CD4-positive, alpha-beta T cell treated with Interleukin-2 at 100 ng/mL for 4 hours (primary cell): ENCODE data around the gene NFYC.

Experiments used
- DNase-seq: peaks from one replicate; pipeline ENCODE4 v3.0.0-alpha.2; 2020; ENCODE audit warnings: low spot score

NFYC gene

GRCh38 chr1:40739455-40740008, 48.0 kb downstream of the NFYC start:
- no peak for DNase-seq

- DNase-seq = no peak
Measured at GRCh38 chr1:40740039-40740996, 48.8 kb downstream of the NFYC start.

GRCh38 chr1:40740997-40741736, 49.7 kb downstream of the NFYC start:
- no peak for DNase-seq

- DNase-seq = no peak
Measured at GRCh38 chr1:40742363-40743061, 51.0 kb downstream of the NFYC start.

- no peak for DNase-seq
Measured at GRCh38 chr1:40743452-40743851, 51.9 kb downstream of the NFYC start.

- DNase-seq = no peak
Measured at GRCh38 chr1:40743860-40744259, 52.4 kb downstream of the NFYC start.

DNA sequence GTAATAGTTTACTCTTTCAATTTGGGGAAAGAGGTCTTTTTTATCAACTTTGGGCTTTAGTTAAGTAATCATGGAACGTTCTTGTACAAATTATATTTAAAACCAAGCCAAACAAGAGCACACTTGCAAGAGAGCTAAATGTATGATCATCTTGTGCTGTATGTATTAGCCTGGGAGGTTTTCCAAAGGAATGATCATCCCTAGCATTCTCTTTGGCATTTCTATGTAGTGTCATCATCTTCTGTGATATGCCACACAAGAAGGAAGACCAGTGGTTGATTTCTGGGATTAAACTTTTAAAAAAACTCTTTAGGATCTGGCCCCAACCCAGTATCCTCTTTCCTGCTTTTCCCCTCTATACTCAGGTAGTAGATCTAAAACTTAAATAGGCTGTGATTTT, 53.7 kb downstream of the NFYC start:
- no peak for DNase-seq

- DNase-seq = no peak
Measured at GRCh38 chr1:40746344-40747090, 55.0 kb downstream of the NFYC start.

- DNase-seq = no peak
Measured at GRCh38 chr1:40748841-40749718, 57.6 kb downstream of the NFYC start.

DNA sequence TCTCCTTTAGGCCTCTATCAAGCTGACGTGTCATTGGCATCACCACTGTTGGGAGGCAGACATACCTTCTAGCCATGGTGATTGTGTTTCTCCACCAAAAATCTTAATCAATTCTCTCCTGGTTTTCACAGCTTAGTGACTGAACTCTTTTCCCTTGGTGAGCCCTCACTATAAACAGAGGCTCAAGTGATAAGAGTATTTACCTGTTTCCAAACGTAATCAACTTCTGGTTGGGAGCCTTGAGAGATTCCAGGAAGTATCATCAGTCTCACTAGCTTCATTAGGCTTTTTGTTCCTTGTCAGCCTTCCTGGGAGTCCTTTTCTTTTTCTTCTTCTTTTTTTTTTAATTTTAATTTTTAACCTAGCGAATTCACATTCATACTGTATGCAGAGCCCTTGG, 58.3 kb downstream of the NFYC start:
- DNase-seq = no peak

GRCh38 chr1:40750451-40750908, 59.0 kb downstream of the NFYC start:
- no peak for DNase-seq

DNA sequence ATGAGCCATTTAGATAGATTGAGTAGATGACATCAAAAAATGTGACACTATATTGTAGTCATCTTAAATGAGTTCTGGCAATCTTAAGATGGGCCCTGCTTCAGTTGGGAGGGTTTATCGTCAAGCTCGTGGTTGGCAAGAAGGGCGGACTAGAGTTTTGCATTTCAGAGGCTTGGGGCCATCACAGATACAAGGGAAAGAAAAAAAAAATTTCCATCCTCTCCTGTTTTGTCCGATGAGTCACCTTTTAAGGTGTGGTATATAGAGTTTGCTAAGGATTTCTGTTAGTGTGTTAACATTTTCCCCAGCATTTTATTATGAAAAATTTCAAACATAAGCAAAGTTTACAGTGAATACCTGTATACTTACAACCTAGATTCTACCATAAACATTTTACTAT, 60.3 kb downstream of the NFYC start:
- DNase-seq = no peak

DNA sequence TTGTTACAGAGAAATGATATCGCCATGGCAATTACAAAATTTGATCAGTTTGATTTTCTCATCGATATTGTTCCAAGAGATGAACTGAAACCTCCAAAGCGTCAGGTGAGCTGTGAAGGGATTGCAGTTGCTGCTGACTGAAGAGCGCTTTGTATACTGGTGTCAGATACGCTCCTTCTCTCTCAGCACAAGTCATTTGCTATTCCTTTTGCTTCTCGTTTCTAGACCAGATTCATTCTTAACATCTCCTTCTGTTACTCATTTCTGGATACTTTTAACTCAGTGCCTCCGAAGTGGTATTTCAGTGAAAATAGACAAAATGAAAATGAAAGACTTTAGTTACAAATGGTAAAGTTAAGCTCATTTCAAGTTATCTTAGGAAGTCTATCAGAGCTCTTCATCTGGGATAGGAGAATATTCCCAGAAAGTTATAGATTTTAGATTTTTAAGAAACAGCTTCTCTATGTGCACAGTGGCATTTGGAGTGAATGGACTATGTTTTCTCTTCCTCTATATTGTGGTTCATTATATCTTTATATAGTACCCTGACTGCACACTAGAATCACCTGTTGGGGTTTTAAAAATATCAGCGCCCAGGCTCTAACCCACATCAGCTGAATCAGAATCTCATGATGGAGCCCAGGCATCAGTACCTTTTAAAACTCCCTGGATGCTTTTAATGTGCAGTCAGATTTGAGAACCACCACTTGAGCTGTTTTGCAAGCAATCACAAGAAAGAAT, 61.8 kb downstream of the NFYC start:
- no peak for DNase-seq

DNA sequence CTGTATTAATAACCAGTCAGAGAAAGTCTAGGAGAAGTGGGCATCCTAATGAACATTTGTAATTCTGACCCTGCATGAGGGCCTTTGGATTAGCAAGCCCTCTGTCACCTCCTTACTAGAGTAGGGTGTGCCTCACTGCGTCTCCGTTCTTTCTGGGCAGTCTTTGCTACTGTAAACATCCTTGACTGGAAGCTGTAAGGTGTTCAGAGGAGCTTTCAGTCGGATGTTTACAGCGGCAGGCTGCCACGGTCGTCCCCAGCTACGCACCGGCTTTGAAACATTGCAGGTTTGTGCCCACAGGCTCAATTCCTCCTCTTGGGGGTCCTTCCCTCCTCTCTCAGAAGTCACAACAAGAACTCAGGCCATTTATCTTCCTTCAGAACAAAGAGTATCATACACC, 62.7 kb downstream of the NFYC start:
- no peak for DNase-seq

- DNase-seq = no peak
Measured at GRCh38 chr1:40755067-40755466, 63.6 kb downstream of the NFYC start.

- no peak for DNase-seq
Measured at GRCh38 chr1:40756523-40756922, 65.0 kb downstream of the NFYC start.

DNA sequence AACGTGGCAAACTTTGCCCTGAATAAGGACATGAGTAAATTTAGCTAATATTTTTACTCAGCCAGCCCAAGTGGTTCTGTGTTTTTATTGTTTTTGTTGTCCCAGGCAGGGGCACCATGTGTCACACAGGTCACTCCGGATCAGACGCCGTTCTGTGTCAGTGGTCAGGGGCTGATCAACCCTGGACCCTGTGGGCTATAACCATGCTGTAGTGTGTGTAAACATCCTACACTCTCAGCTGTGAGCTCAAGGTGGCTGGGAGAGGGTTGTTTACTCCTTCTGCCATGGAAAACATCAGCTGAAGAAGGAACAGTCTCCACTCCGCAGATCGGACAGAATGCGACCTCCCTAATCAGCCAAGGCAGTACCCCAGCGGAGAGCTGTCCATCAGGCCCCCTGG, 65.6 kb downstream of the NFYC start:
- DNase-seq = no peak

- no peak for DNase-seq
Measured at GRCh38 chr1:40758004-40758403, 66.5 kb downstream of the NFYC start.

DNA sequence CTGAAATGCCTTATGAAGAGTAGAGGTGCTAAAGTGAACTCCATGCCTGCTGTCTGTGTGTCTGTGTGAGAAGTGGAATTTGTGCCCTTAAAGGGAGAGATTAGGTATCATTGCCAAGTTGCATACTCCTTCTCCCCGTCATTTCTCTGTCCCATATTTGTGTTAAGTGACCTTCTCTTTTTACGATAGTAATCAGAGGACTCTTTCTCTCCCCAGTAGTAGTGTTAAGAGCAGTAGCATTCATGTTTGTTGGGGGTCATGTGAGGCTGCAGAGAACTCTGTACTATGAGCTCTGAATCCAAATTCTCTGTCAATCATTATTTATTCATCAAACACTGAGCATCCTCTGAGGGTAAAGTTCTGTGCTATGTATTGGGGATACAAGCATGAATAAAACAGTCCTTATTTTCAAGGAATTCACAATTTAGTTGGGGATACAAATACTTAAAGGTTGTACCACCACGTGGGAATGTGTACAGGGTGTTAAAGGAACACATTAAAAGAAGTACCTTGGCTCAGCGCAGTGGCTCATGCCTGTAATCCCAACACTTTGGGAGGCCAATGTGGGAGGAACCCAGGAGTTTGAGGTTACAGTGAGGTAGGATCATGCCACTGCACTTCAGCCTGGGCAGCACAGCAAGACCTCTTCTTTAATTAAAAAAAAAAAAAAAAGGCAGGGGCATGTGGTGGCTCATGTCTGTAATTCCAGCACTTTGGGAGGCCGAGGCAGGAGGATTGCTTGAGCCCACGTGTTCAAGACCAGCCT, 67.3 kb downstream of the NFYC start:
- DNase-seq = no peak
